Neural cell (in vitro differentiated cells): ENCODE data around the gene SVOP. TPM values are rescaled to one million over a fixed set of nuclear protein-coding genes. Genes with fewer than 3 reads are reported as not detected.
"Not testable (repeated sequence)": the region's sequence is repeated elsewhere in the genome, so short reads cannot be mapped to it uniquely, and the experiment has no call there.

ENCODE experiments used
- H2AFZ ChIP-seq: fragments of 200-600, 300-800 bp; sonication (generic), shearing (Covaris generic); 2 replicates; pipeline ENCODE4 v1.6.0; 2014; ENCODE audit warnings: low read depth, mild to moderate bottlenecking, antibody characterized with exemption, low read length, moderate library complexity
- H3F3A ChIP-seq: fragments of 200-600 bp; shearing (Covaris generic); 2 replicates; pipeline ENCODE4 v1.6.1; 2016; ENCODE audit warnings: mild to moderate bottlenecking, moderate library complexity, mixed read lengths, antibody characterized with exemption, low read length; ENCODE audit not compliant: insufficient read depth, poor library complexity, severe bottlenecking
- H3K27ac ChIP-seq: fragments of 200-600, 300-800 bp; sonication (generic), shearing (Covaris generic); 2 replicates; pipeline ENCODE4 v1.5.1; 2014; ENCODE audit warnings: mild to moderate bottlenecking, low read length, moderate library complexity
- H3K27me3 ChIP-seq: fragments of 300-800, 200-600 bp; sonication (generic), shearing (Covaris generic); 2 replicates; pipeline ENCODE4 v1.6.0; 2014; ENCODE audit warnings: mild to moderate bottlenecking, low read depth, low read length, moderate library complexity; ENCODE audit not compliant: insufficient read depth
- H3K36me3 ChIP-seq: fragments of 300-800, 200-600 bp; sonication (generic), shearing (Covaris generic); 2 replicates; pipeline ENCODE4 v1.5.1; 2014; ENCODE audit warnings: mild to moderate bottlenecking, antibody characterized with exemption, low read length, moderate library complexity; ENCODE audit not compliant: insufficient read depth
- H3K4me2 ChIP-seq: fragments of 300-800, 200-600 bp; sonication (generic), shearing (Covaris generic); 2 replicates; pipeline ENCODE4 v1.6.0; 2014; ENCODE audit warnings: mild to moderate bottlenecking, low read length
- H3K4me3 ChIP-seq: fragments of 300-800, 200-600 bp; sonication (generic), shearing (Covaris generic); 2 replicates; pipeline ENCODE4 v1.5.1; 2014; ENCODE audit warnings: mild to moderate bottlenecking, low read length, moderate library complexity
- H3K79me2 ChIP-seq: fragments of 200-600 bp; shearing (Covaris generic); replicated peaks from 2 replicates; pipeline ENCODE4 v1.6.0; 2014; ENCODE audit warnings: mild to moderate bottlenecking, low read length, moderate library complexity; ENCODE audit not compliant: insufficient read depth
- H3K9ac ChIP-seq: fragments of 300-800, 200-600 bp; sonication (generic), shearing (Covaris generic); 2 replicates; pipeline ENCODE4 v1.6.1; 2016; ENCODE audit warnings: mild to moderate bottlenecking, low read length, mixed read lengths
- H3K9me2 ChIP-seq: fragments of 200-600 bp; shearing (Covaris generic); 2 replicates; pipeline ENCODE4 v1.6.1; 2016; ENCODE audit warnings: mild to moderate bottlenecking, low read length, mixed read lengths; ENCODE audit not compliant: insufficient read depth
- H3K9me3 ChIP-seq: fragments of 200-600, 300-800 bp; sonication (generic), shearing (Covaris generic); 2 replicates; pipeline ENCODE4 v1.6.1; 2016; ENCODE audit warnings: mild to moderate bottlenecking, mixed run types, low read length, moderate library complexity, mixed read lengths
- H4K20me1 ChIP-seq: fragments of 200-600 bp; shearing (Covaris generic); 2 replicates; pipeline ENCODE4 v1.6.1; 2016; ENCODE audit warnings: mild to moderate bottlenecking, mixed run types; ENCODE audit not compliant: insufficient read depth
- EP300 ChIP-seq: fragments of 450-650 bp; conservative IDR thresholded peaks from 2 replicates; pipeline ENCODE4 v1.6.1; 2014; ENCODE audit warnings: antibody characterized with exemption, mild to moderate bottlenecking, moderate library complexity; ENCODE audit not compliant: poor library complexity, severe bottlenecking
- EZH2 ChIP-seq: fragments of 200-600, 300-800 bp; shearing (Covaris generic), sonication (generic); IDR thresholded peaks from 2 replicates; pipeline ENCODE4 v1.6.1; 2014; ENCODE audit warnings: antibody characterized with exemption, low read length, borderline replicate concordance, mild to moderate bottlenecking; ENCODE audit not compliant: insufficient read depth, poor library complexity, severe bottlenecking
- MXI1 ChIP-seq: fragments of 450-650 bp; conservative IDR thresholded peaks from 2 replicates; pipeline ENCODE4 v1.6.1; 2014; ENCODE audit warnings: antibody characterized with exemption, mild to moderate bottlenecking; ENCODE audit not compliant: poor library complexity, severe bottlenecking
- POLR2AphosphoS5 ChIP-seq: IDR thresholded peaks from 2 replicates; pipeline ENCODE4 v1.6.1; 2012
- RAD21 ChIP-seq: fragments of 450-650 bp; conservative IDR thresholded peaks from 2 replicates; pipeline ENCODE4 v1.6.1; 2014; ENCODE audit warnings: antibody characterized with exemption, mild to moderate bottlenecking, moderate library complexity
- SMC3 ChIP-seq: fragments of 450-650 bp; conservative IDR thresholded peaks from 2 replicates; pipeline ENCODE4 v1.6.1; 2014; ENCODE audit warnings: antibody characterized with exemption, mild to moderate bottlenecking, moderate library complexity; ENCODE audit not compliant: poor library complexity
- TAF1 ChIP-seq: IDR thresholded peaks from 2 replicates; pipeline ENCODE4 v1.6.1; 2012; ENCODE audit warnings: low read depth
- polyA plus RNA-seq: library from polyadenylated mRNA; depleted of rRNA; stranded (reverse); fragments of >200 nt; gene quantifications from 2 replicates; pipeline ENCODE4 v1.2.3, GENCODE V29; 2014
- TF ChIP-seq, protein P1 (sequence below): IDR thresholded peaks from 2 replicates; pipeline ENCODE4 v1.6.1; 2012; ENCODE audit warnings: borderline replicate concordance
- TF ChIP-seq, protein P2 (sequence below): fragments of 450-650 bp; IDR thresholded peaks from 2 replicates; pipeline ENCODE4 v1.5.1; 2014; ENCODE audit warnings: antibody characterized with exemption, mild to moderate bottlenecking, moderate library complexity; ENCODE audit not compliant: poor library complexity, severe bottlenecking

Gene SVOP
- polyA plus RNA-seq, 1 donor from 2014 or later = 41.3 TPM

DNA sequence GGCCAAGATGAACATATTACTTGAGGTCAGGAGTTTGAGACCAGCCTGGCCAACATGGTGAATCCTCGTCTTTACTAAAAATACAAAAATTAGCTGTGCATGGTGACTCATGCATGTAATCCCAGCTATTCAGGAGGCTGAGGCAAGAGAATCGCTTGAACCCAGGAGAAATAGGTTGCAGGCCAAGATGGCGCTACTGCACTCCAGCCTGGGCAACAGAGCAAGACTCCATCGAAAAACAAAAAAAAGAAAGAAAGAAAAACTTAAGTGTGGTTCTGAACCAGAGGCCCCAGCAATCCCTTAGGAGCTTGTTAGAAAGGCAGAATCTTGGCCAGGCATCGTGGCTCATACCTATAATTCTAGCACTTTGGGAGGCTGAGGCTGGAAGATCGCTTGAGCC lies 24.5 kb downstream of the SVOP start:
- no peak overlapping the region for H3K9ac ChIP-seq
- H3K4me2 ChIP-seq = no peak overlapping the region
- H3K27ac ChIP-seq = no peak overlapping the region
- no peaks in the 10 kb centered on the region for H4K20me1 ChIP-seq
- no peaks in the 10 kb centered on the region for H3F3A ChIP-seq
- H2AFZ ChIP-seq = no peak overlapping the region
- no peak for TF ChIP-seq EP300
- no peak for TF ChIP-seq SMC3
- TF ChIP-seq TAF1 = no peak
- TF ChIP-seq MXI1 = no peak
- TF ChIP-seq RAD21 = no peak
- TF ChIP-seq POLR2AphosphoS5 = no peak
- H3K36me3 ChIP-seq = no peaks in the 10 kb centered on the region
- no peaks in the 10 kb centered on the region for H3K9me3 ChIP-seq
- no peaks in the 10 kb centered on the region for H3K9me2 ChIP-seq
- H3K27me3 ChIP-seq = no peaks in the 10 kb centered on the region
- no peak overlapping the region for H3K4me3 ChIP-seq
- no peaks in the 10 kb centered on the region for H3K79me2 ChIP-seq

DNA sequence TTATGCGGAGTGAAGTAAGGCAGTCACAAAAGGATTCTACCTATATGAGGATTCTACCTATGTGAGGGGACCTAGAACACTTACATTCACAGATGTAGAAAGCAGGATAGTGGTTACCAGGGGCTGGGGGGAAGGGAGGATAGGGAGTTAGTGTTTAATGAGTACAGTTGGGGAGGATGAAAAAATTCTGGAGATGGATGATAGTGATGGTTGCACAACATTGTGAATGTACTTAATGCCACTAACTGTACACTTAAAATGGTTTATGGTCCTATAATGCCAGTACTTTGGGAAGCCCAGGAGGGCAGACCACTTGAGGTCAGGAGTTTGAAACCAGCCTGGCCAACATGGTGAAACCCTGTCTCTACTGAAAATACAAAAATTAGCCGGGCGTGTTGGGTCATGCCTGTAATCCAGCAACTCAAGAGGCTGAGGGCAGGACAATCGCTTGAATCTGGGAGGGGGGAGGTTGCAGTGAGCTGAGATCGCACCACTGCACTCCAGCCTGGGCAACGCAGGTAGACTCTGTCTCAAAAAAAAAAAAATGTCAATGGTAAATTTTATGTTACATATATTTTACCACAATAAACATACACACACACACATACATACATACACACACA lies 25.4 kb downstream of the SVOP start:
- Histone ChIP-seq H2AFZ (no peak overlapping the region), H3K27ac (no peak overlapping the region), H3K27me3 (no peaks in the 10 kb centered on the region), H3F3A (no peaks in the 10 kb centered on the region), H3K36me3 (no peaks in the 10 kb centered on the region), H3K4me3 (no peak overlapping the region), H3K9ac (no peak overlapping the region), H4K20me1 (no peaks in the 10 kb centered on the region), H3K4me2 (no peak overlapping the region), H3K9me2 (no peaks in the 10 kb centered on the region), H3K79me2 (no peaks in the 10 kb centered on the region), H3K9me3 (no peaks in the 10 kb centered on the region)
- no peak for TF ChIP-seq EP300
- no peak for TF ChIP-seq POLR2AphosphoS5
- TF ChIP-seq, protein P1, sequence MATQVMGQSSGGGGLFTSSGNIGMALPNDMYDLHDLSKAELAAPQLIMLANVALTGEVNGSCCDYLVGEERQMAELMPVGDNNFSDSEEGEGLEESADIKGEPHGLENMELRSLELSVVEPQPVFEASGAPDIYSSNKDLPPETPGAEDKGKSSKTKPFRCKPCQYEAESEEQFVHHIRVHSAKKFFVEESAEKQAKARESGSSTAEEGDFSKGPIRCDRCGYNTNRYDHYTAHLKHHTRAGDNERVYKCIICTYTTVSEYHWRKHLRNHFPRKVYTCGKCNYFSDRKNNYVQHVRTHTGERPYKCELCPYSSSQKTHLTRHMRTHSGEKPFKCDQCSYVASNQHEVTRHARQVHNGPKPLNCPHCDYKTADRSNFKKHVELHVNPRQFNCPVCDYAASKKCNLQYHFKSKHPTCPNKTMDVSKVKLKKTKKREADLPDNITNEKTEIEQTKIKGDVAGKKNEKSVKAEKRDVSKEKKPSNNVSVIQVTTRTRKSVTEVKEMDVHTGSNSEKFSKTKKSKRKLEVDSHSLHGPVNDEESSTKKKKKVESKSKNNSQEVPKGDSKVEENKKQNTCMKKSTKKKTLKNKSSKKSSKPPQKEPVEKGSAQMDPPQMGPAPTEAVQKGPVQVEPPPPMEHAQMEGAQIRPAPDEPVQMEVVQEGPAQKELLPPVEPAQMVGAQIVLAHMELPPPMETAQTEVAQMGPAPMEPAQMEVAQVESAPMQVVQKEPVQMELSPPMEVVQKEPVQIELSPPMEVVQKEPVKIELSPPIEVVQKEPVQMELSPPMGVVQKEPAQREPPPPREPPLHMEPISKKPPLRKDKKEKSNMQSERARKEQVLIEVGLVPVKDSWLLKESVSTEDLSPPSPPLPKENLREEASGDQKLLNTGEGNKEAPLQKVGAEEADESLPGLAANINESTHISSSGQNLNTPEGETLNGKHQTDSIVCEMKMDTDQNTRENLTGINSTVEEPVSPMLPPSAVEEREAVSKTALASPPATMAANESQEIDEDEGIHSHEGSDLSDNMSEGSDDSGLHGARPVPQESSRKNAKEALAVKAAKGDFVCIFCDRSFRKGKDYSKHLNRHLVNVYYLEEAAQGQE = no peak
- no peak for TF ChIP-seq TAF1
- no peak for TF ChIP-seq EZH2
- no peak for TF ChIP-seq SMC3
- TF ChIP-seq MXI1 = no peak
- TF ChIP-seq RAD21 = no peak
- TF ChIP-seq, protein P2, sequence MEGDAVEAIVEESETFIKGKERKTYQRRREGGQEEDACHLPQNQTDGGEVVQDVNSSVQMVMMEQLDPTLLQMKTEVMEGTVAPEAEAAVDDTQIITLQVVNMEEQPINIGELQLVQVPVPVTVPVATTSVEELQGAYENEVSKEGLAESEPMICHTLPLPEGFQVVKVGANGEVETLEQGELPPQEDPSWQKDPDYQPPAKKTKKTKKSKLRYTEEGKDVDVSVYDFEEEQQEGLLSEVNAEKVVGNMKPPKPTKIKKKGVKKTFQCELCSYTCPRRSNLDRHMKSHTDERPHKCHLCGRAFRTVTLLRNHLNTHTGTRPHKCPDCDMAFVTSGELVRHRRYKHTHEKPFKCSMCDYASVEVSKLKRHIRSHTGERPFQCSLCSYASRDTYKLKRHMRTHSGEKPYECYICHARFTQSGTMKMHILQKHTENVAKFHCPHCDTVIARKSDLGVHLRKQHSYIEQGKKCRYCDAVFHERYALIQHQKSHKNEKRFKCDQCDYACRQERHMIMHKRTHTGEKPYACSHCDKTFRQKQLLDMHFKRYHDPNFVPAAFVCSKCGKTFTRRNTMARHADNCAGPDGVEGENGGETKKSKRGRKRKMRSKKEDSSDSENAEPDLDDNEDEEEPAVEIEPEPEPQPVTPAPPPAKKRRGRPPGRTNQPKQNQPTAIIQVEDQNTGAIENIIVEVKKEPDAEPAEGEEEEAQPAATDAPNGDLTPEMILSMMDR = no peak

DNA sequence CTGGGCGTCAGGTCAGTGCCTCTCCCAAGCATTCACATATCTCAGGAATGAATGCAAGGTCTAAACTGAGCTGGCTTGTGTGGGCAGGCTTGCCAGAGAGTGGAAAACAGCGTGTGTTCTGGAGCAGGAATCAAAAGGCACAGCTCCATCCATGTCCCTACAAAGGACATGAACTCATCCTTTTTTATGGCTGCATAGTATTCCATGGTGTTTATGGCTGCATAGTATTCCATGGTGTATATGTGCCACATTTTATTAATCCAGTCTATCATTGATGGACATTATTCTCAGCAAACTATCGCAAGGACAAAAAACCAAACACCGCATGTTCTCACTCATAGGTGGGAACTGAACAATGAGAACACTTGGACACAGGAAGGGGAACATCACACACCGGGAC lies 30.8 kb downstream of the SVOP start:
- H4K20me1 ChIP-seq, H3K4me3 ChIP-seq, H3K79me2 ChIP-seq, H3K4me2 ChIP-seq, H3K27ac ChIP-seq, H2AFZ ChIP-seq, H3K9ac ChIP-seq, H3F3A ChIP-seq, H3K9me3 ChIP-seq, H3K27me3 ChIP-seq, H3K9me2 ChIP-seq, H3K36me3 ChIP-seq: not testable (repeated sequence)
